ENCODE results near the gene TRIM72.
A peak's percentile ranks its signal among the peaks of the same experiment; 100 is the strongest.

TRIM72 gene

GRCh38 chr16:31206776-31207175 is 7.1 kb upstream of the TRIM72 start:
- TF ChIP-seq CTCF (IDR thresholded peaks at IDR 0.05; ENCODE audit: insufficient read depth, low read length, missing control alignments): no peak
- ChIA-PET CTCF (interaction anchor here (0.5 kb wide), 1 partner anchor 13 kb away, joined by 3 read pairs; no protein-coding TSS in a partner anchor), POLR2A (interaction anchor here (0.7 to 1.3 kb wide), 2 partner anchors 27 to 236 kb away, joined by 3 to 5 read pairs; partner anchors contain the start of gene FUS)
- no peak overlapping the region for H3K4me3 ChIP-seq (ENCODE audit: low read depth, low read length)
- DNase-seq (ENCODE audit: low read depth, low spot score): no peak

DNA sequence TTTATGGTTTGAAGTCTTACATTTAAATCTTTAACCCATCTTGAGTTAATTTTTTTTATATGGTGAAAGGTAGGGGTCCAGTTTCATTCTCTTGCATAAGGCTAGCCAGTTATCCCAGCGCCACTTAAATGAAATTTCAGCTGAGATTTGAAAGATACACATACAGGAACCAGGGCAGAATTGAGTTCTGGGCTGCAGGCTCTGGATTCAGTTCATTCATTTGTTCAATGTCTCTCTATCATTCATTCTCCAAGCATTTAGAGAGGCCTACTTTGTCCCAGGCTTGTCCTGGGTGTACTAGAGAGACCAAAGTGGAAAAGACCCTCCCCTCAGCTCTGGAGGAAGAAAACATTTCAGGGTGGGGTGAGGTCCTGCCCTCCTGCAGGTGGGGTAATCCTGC is 577 bp upstream of the TRIM72 start:
- DNase-seq (ENCODE audit: low read depth, low spot score): no peak
- H3K4me3 ChIP-seq (ENCODE audit: low read depth, low read length): no peak overlapping the region
- POLR2A ChIA-PET: no interaction called here
- TF ChIP-seq CTCF (IDR thresholded peaks at IDR 0.05; ENCODE audit: insufficient read depth, low read length, missing control alignments): no peak
- CTCF ChIA-PET: interaction anchor here (1.1 kb wide), 1 partner anchor 246 kb away, joined by 3 read pairs; the partner anchor contains the start of gene ARMC5

DNA sequence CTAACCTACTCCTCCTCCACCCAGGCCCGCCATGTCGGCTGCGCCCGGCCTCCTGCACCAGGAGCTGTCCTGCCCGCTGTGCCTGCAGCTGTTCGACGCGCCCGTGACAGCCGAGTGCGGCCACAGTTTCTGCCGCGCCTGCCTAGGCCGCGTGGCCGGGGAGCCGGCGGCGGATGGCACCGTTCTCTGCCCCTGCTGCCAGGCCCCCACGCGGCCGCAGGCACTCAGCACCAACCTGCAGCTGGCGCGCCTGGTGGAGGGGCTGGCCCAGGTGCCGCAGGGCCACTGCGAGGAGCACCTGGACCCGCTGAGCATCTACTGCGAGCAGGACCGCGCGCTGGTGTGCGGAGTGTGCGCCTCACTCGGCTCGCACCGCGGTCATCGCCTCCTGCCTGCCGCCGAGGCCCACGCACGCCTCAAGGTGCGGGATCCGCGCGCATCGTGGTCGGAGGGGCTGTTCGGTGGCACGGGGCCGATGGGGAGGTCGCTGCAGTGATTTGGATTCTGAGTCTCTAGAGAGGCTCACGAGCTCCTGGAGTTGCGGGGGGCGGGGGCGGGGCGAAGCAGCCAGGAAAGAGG is 878 bp downstream of the TRIM72 start:
- ChIA-PET POLR2A (interaction anchor here (1.6 kb wide), 1 partner anchor 35 kb away, joined by 8 read pairs; the partner anchor contains the start of gene FUS), CTCF (interaction anchor here (1.0 kb wide), 1 partner anchor 228 kb away, joined by 3 read pairs; the partner anchor contains the start of gene ZNF843)
- no peak for DNase-seq (ENCODE audit: low read depth, low spot score)
- H3K4me3 ChIP-seq (ENCODE audit: low read depth, low read length): peak overlapping the region; percentile 46
- no peak for TF ChIP-seq CTCF (IDR thresholded peaks at IDR 0.05; ENCODE audit: insufficient read depth, low read length, missing control alignments)

GRCh38 chr16:31215287-31216162 is 1.6 kb downstream of the TRIM72 start:
- ChIA-PET POLR2A (interaction anchor here (1.6 kb wide), 1 partner anchor 36 kb away, joined by 8 read pairs; the partner anchor contains the start of gene FUS), CTCF (interaction anchor here (0.9 to 1.0 kb wide), 2 partner anchors 73 to 227 kb away, joined by 3 read pairs; partner anchors contain the start of gene ZNF843)
- H3K4me3 ChIP-seq (ENCODE audit: low read depth, low read length): peak overlapping the region; percentile 46
- no peak for TF ChIP-seq CTCF (IDR thresholded peaks at IDR 0.05; ENCODE audit: insufficient read depth, low read length, missing control alignments)
- no peak for DNase-seq (ENCODE audit: low read depth, low spot score)

DNA sequence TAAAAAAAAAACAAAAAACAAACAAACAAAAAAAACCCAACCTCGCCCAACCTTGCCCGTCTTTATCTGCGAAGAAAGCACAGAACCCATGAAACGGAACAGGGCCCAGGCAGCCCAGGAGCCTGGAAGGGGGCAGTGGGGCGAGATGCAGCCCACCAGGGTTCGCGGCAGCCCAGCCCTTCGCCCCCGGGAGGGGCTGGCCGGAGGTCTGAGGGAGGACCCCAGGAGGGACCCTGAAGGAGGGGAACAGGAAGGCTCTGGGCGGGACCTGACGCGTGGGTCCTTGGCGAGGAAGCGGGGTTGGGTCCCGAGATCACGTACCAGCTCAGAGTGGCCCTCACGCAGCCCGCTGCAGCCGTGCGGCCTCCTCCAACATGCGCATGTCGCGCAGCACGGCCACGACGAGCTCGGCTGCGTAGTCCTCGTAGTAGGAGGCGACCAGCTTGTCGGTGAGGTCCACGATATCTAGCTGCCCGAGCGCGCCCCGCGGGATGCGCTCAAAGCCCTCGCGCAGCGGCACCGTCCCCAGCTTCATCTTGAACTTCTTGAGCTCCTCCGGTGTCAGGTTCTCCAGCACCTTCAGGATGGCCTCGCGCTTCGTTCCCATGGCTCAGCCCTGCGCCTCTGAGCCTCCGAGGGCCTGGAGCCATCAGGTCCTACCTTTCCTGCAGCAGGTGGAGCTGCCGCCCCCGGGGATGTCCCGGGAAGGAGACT is 2.7 kb downstream of the TRIM72 start, which contains the start of gene PYDC1:
Gene PYDC1 (minus strand): TSS at position 714 of the 714 bp plus-strand sequence. CDS start 107 bp downstream, at position 607.
- no peak for DNase-seq (ENCODE audit: low read depth, low spot score)
- no peak within 1 kb of the TSS for H3K4me3 ChIP-seq (ENCODE audit: low read depth, low read length)
- CTCF ChIA-PET: interaction anchor here (0.9 to 1.2 kb wide), 2 partner anchors 74 kb away, joined by 3 to 4 read pairs; no protein-coding TSS in a partner anchor
- TF ChIP-seq CTCF (IDR thresholded peaks at IDR 0.05; ENCODE audit: insufficient read depth, low read length, missing control alignments): no peak
- POLR2A ChIA-PET: no interaction called here
